GM12878 (cell line): ENCODE results near the gene ADSS1. TPM values are rescaled to one million over a fixed set of nuclear protein-coding genes. Genes with fewer than 3 reads are reported as not detected.

Experiments used
- ATAC-seq: fragments of 200-7000 bp; cut with Tn5 transposase; 3 replicates; pipeline ENCODE4 v1.9.1; 2020; ENCODE audit warnings: mild to moderate bottlenecking, moderate library complexity
- BruUV-seq: library from RNA; stranded (reverse); fragments of 400-500 nt; replicated peaks from 2 replicates; lab custom pipeline; 2021; lab: Mats Ljungman, UMichigan
- CTCF ChIA-PET: fragments of 300-600 bp; sonication (Branson Sonifier 250); formaldehyde crosslinking; extraction: SDS; loops from one replicate; lab custom pipeline; 2021; ENCODE audit warnings: inconsistent platforms; lab: Yijun Ruan, JAX
- POLR2A ChIA-PET: fragments of 350-600 bp; formaldehyde crosslinking; extraction: SDS; loops from one replicate; lab custom pipeline; 2021; ENCODE audit warnings: inconsistent platforms; lab: Charles Lee
- RAD21 ChIA-PET: fragments of 300-600 bp; sonication (Branson Sonifier 250); formaldehyde crosslinking; loops from one replicate; lab custom pipeline; 2023; ENCODE audit warnings: antibody characterized with exemption; ENCODE audit not compliant: unreplicated experiment; lab: Charles Lee
- SMC1A ChIA-PET: fragments of 300-600 bp; sonication (Branson Sonifier 250); formaldehyde crosslinking; loops from one replicate; lab custom pipeline; 2023; ENCODE audit not compliant: unreplicated experiment, uncharacterized antibody; lab: Charles Lee
- DNase-seq: peaks from one replicate; pipeline ENCODE4 v3.0.0-alpha.2; 2011; ENCODE audit warnings: low read depth, low spot score
- FAIRE-seq: peaks from 3 replicates; lab custom pipeline; 2011; peaks lifted over from hg19 to GRCh38; lab: Jason Lieb, UNC
- H2AFZ ChIP-seq: 2 replicates; pipeline ENCODE4 v1.6.0; 2011; ENCODE audit warnings: low read depth, low read length, control low read depth; ENCODE audit not compliant: control insufficient read depth
- H3K27ac ChIP-seq: 2 replicates; pipeline ENCODE4 v1.5.1; 2011; ENCODE audit warnings: control low read depth; ENCODE audit not compliant: control insufficient read depth, insufficient read depth
- H3K27me3 ChIP-seq, 2 experiments: replicated peaks in 1 of 2; 2 replicates each; pipeline versions ENCODE4 v1.6.0 to v1.6.1; 2011; ENCODE audit warnings: low read length in 1 of 2; ENCODE audit not compliant: control insufficient read depth in 2 of 2, insufficient read depth in 2 of 2
- H3K36me3 ChIP-seq, 2 experiments: 2 replicates each; pipeline ENCODE4 v1.5.1; 2011; ENCODE audit warnings: low read length in 1 of 2; ENCODE audit not compliant: control insufficient read depth in 2 of 2, insufficient read depth in 2 of 2
- H3K4me1 ChIP-seq: 2 replicates; pipeline ENCODE4 v1.6.1; 2011; ENCODE audit warnings: mild to moderate bottlenecking, low read length, moderate library complexity, mixed read lengths; ENCODE audit not compliant: control insufficient read depth, insufficient read depth
- H3K4me2 ChIP-seq: 2 replicates; pipeline ENCODE4 v1.6.0; 2011; ENCODE audit warnings: control low read depth; ENCODE audit not compliant: control insufficient read depth, insufficient read depth
- H3K4me3 ChIP-seq: fragments of 200-600 bp; sonication (generic); 2 replicates; pipeline ENCODE4 v1.5.1; 2016
- H3K79me2 ChIP-seq: 2 replicates; pipeline ENCODE4 v1.6.0; 2011; ENCODE audit warnings: low read length; ENCODE audit not compliant: control insufficient read depth, insufficient read depth
- H3K9ac ChIP-seq: 2 replicates; pipeline ENCODE4 v1.8.0; 2011; ENCODE audit warnings: low read length, control low read depth, mixed read lengths; ENCODE audit not compliant: control insufficient read depth, insufficient read depth
- H3K9me3 ChIP-seq: replicated peaks from 3 replicates; pipeline ENCODE4 v1.5.1; 2011; ENCODE audit warnings: mild to moderate bottlenecking, low read length; ENCODE audit not compliant: control insufficient read depth, insufficient read depth
- H4K20me1 ChIP-seq: 2 replicates; pipeline ENCODE4 v1.6.0; 2011; ENCODE audit not compliant: control insufficient read depth, insufficient read depth
- BCL11A ChIP-seq: IDR thresholded peaks from 2 replicates; pipeline ENCODE4 v1.6.1; 2011; ENCODE audit warnings: low read depth, low read length
- E4F1 ChIP-seq: fragments of 450-650 bp; IDR thresholded peaks from 2 replicates; pipeline ENCODE4 v1.6.1; 2018; ENCODE audit warnings: borderline replicate concordance, mild to moderate bottlenecking; ENCODE audit not compliant: partially characterized antibody
- HDAC6 ChIP-seq: fragments of 200-600 bp; sonication (generic); IDR thresholded peaks from one replicate; pipeline ENCODE4 v1.8.0; 2017; ENCODE audit warnings: antibody characterized with exemption; ENCODE audit not compliant: unreplicated experiment
- JUND ChIP-seq: IDR thresholded peaks from 2 replicates; pipeline ENCODE4 v1.6.1; 2012; ENCODE audit warnings: low read depth, mild to moderate bottlenecking, low read length, improper control_type of control experiment, moderate library complexity
- KDM1A ChIP-seq: fragments of 200-600 bp; sonication (generic); IDR thresholded peaks from 2 replicates; pipeline ENCODE4 v1.6.1; 2016; ENCODE audit warnings: borderline replicate concordance
- NFYA ChIP-seq: IDR thresholded peaks from 2 replicates; pipeline ENCODE4 v1.6.1; 2011; ENCODE audit warnings: low read depth, mild to moderate bottlenecking, low read length, improper control_type of control experiment, borderline replicate concordance
- TAF1 ChIP-seq: IDR thresholded peaks from 2 replicates; pipeline ENCODE4 v1.6.1; 2011; ENCODE audit warnings: mild to moderate bottlenecking, low read depth, low read length, borderline replicate concordance
- YBX1 ChIP-seq: fragments of 450-650 bp; IDR thresholded peaks from 2 replicates; pipeline ENCODE4 v1.6.1; 2016; ENCODE audit warnings: antibody characterized with exemption
- ZBED1 ChIP-seq: IDR thresholded peaks from 2 replicates; pipeline ENCODE4 v1.6.1; 2016; ENCODE audit warnings: borderline replicate concordance
- WGBS: methylation state at CpG from one replicate; pipeline ENCODE4 v1.1.6; 2016; ENCODE audit warnings: low lambda C conversion rate; ENCODE audit not compliant: insufficient replicate concordance, insufficient coverage; ENCODE audit errors: missing lambda C conversion rate; 5-methylcytosine and 5-hydroxymethylcytosine counted together
- in situ Hi-C: fragments of 300-500 bp; cut with MboI; formaldehyde crosslinking; loops from 9 replicates; pipeline ENCODE4 v1.14.3; 2018; ENCODE audit warnings: mixed read lengths
- intact Hi-C: fragments of 100-400 bp; cut with micrococcal nuclease; formaldehyde crosslinking; loops from one replicate; pipeline ENCODE4 v1.14.2; 2022; ENCODE audit not compliant: unreplicated experiment
- polyA plus RNA-seq, 11 experiments: library from polyadenylated mRNA; depleted of rRNA in 4 of 11; unstranded in 6 of 11; stranded (reverse) in 5 of 11; fragments of >200 nt; fragmentation: Nextera tagmentation in 4 of 11; fragmentation: Illumina TruSeq in 1 of 11; extraction: Ambion mirVana in 4 of 11; extraction: Trizol in 1 of 11; gene quantifications; 1 replicate in 1 of 11; 2 replicates in 10 of 11; pipeline versions ENCODE4 v1.2.1 to v1.2.3, GENCODE V29; 2011 to 2016; ENCODE audit warnings: inconsistent platforms in 2 of 11, missing spikeins in 2 of 11, low read depth in 1 of 11
- total RNA-seq, 4 experiments: library from RNA; depleted of rRNA in 3 of 4; stranded (reverse); fragments of >200 nt in 3 of 4; fragmentation: Illumina TruSeq in 1 of 4; extraction: Trizol in 1 of 4; gene quantifications; 2 replicates each; pipeline versions ENCODE4 v1.2.1 to v1.2.3, GENCODE V29; 2013 to 2021

The ADSS1 gene
- total and polyA plus RNA-seq, 10 of the 15 experiments (the other 5 are each of a cell fraction or from before 2014, with no cell fraction given): 0.11 to 0.45 (median 0.28) TPM; not detected in 5

GRCh38 chr14:104715416-104715815 lies 8.6 kb upstream of the ADSS1 start:
- 79% methylated on average over 14 of the region's 18 CpGs for WGBS
- Histone ChIP-seq H2AFZ (no peak overlapping the region), H4K20me1 (no peaks in the 10 kb centered on the region), H3K9ac (no peak overlapping the region), H3K79me2 (no peaks in the 10 kb centered on the region), H3K4me1 (no peaks in the 10 kb centered on the region), H3K36me3 (no peaks in the 10 kb centered on the region), H3K9me3 (no peaks in the 10 kb centered on the region), H3K27ac (no peak overlapping the region)
- DNase-seq (no peak), ATAC-seq (no peak), FAIRE-seq (no peak)
- RAD21 ChIA-PET: no interaction called here
- BruUV-seq: no TSS peak
- in situ Hi-C loops: no loop called here
- SMC1A ChIA-PET: no interaction called here
- POLR2A ChIA-PET: no interaction called here
- no peak for TF ChIP-seq JUND
- TF ChIP-seq BCL11A: no peak
- no peak for TF ChIP-seq HDAC6
- TF ChIP-seq NFYA: no peak
- no peak for TF ChIP-seq KDM1A
- no peak for TF ChIP-seq ZBED1
- no peak for TF ChIP-seq TAF1
- no peak for TF ChIP-seq YBX1
- TF ChIP-seq E4F1: no peak
- TF ChIP-seq, all 136 proteins: peak for 0
- Histone ChIP-seq H3K4me2 (no peak overlapping the region), H3K27me3 (no peaks in the 10 kb centered on the region), H3K4me3 (no peak overlapping the region)
- intact Hi-C loops: no loop called here
- CTCF ChIA-PET: interaction anchor here (1.0 kb wide), 1 partner anchor 10 kb away, joined by 3 read pairs; no protein-coding TSS in a partner anchor
